ENCODE results near the gene DLGAP1. TPM values are rescaled to one million over a fixed set of nuclear protein-coding genes. Genes with fewer than 3 reads are reported as not detected.

The DLGAP1 gene
- total and polyA plus RNA-seq, 2 of the 8 experiments (the other 6 are each of a cell fraction or from before 2014, with no cell fraction given) = 11.8 to 16.9 TPM

GRCh38 chr18:3649135-3649632 lies 805.9 kb downstream of the DLGAP1 start:
- ChIA-PET CTCF (ENCODE audit: partially characterized antibody) (interaction anchor here (0.6 to 3.4 kb wide), 3 partner anchors 9 to 17 kb away, joined by 3 to 16 read pairs (median 4); no protein-coding TSS in a partner anchor), POLR2A (ENCODE audit: partially characterized antibody) (interaction anchor here (1.1 to 6.3 kb wide), 4 partner anchors 17 to 46 kb away, joined by 3 to 37 read pairs (median 3); no protein-coding TSS in a partner anchor)
- Histone ChIP-seq H3K79me2 (ENCODE audit: control insufficient read depth in 1 of 2, insufficient read depth in 2 of 2, low read length in 2 of 2) (no peaks in the 10 kb centered on the region), H3K9ac (replicated peaks in 1 of 4; ENCODE audit: extremely low read depth in 1 of 4, low read depth in 3 of 4, low read length in 3 of 4) (no peak overlapping the region), H3K56ac (replicated peaks; ENCODE audit: insufficient read length, low read depth, low read length) (no peak overlapping the region), H4K91ac (replicated peaks; ENCODE audit: insufficient read length, low read length) (no peak overlapping the region), H3K27me3 (replicated peaks in 1 of 4; ENCODE audit: control insufficient read depth in 3 of 4, extremely low read depth in 1 of 4, insufficient read depth in 3 of 4, low read length in 3 of 4) (no peaks in the 10 kb centered on the region), H4K5ac (ENCODE audit: insufficient read length, low read depth, low read length) (no peak overlapping the region), H3K18ac (ENCODE audit: extremely low read depth, low read length) (peak overlapping the region; percentile 71; the same call in 1 of the 2 replicates), H3K4me3 (ENCODE audit: extremely low read depth in 1 of 4, insufficient read depth in 2 of 4, low read depth in 3 of 4, low read length in 4 of 4) (no peak overlapping the region), H3K4me2 (ENCODE audit: insufficient read depth in 1 of 2, low read depth in 2 of 2, low read length in 2 of 2) (no peak overlapping the region), H2BK5ac (ENCODE audit: low read depth, low read length) (peak overlapping the region; percentile 50; the same call in 1 of the 2 replicates), H2BK20ac (ENCODE audit: low read length) (peak overlapping the region; percentile 80; the same call in 1 of the 2 replicates), H3K9me3 (ENCODE audit: insufficient read depth in 2 of 2, low read depth in 1 of 2, low read length in 1 of 2) (no peaks in the 10 kb centered on the region), H3K23ac (ENCODE audit: insufficient read length) (no peak overlapping the region), H3K27ac (ENCODE audit: low read depth, low read length) (no peak overlapping the region), H2BK12ac (ENCODE audit: low read depth, low read length) (peak overlapping the region; percentile 63; the same call in 1 of the 2 replicates), H2AFZ (ENCODE audit: low read length) (no peak overlapping the region), H2BK15ac (ENCODE audit: low read length) (peak overlapping the region; percentile 5; the same call in 1 of the 2 replicates), H3K4me1 (replicated peaks in 1 of 4; ENCODE audit: control insufficient read depth in 3 of 4, insufficient read depth in 4 of 4, low read length in 3 of 4) (peaks cover 0 to 8% (median 3%) of the 10 kb centered on the region in 4 experiments; a peak in 5 of 7 replicates), H3K4ac (replicated peaks; ENCODE audit: insufficient read length, low read depth, low read length) (no peak overlapping the region), H4K20me1 (replicated peaks in 1 of 2; ENCODE audit: control insufficient read depth in 1 of 2, insufficient read depth in 2 of 2, low read length in 2 of 2) (no peaks in the 10 kb centered on the region), H3K36me3 (ENCODE audit: control insufficient read depth in 2 of 4, insufficient read depth in 4 of 4, low read length in 3 of 4) (no peaks in the 10 kb centered on the region), H2AK5ac (ENCODE audit: low read depth, low read length) (peak overlapping the region; percentile 17; the same call in 1 of the 2 replicates), H3K14ac (ENCODE audit: insufficient read length) (no peak overlapping the region), H2BK120ac (replicated peaks; ENCODE audit: low read depth, low read length) (no peak overlapping the region), H4K8ac (ENCODE audit: extremely low read depth, insufficient read depth, low read length) (no peak overlapping the region), H3K79me1 (ENCODE audit: low read depth, low read length) (no peaks in the 10 kb centered on the region), H3K23me2 (ENCODE audit: low read depth, low read length) (no peaks in the 10 kb centered on the region)
- WGBS, 2 experiments (ENCODE audit: extremely low coverage in 1 of 2, insufficient coverage in 1 of 2, insufficient read length in 1 of 2, insufficient replicate concordance in 2 of 2, low coverage in 1 of 2, low lambda C conversion rate in 2 of 2, missing lambda C conversion rate in 1 of 2) = 84% methylated on average over 6 of the region's 6 CpGs; no CpG with 5 or more reads in 1 of the 2 experiments
- DNase-seq (ENCODE audit: low read depth in 1 of 2, low spot score in 2 of 2) = no peak
- FAIRE-seq = no peak
- no peak for TF ChIP-seq EGR1 (IDR thresholded peaks at IDR 0.05; ENCODE audit: borderline replicate concordance, low read depth, low read length)
- TF ChIP-seq ATF2 (IDR thresholded peaks at IDR 0.05; ENCODE audit: low read length) = no peak
- TF ChIP-seq SRF (IDR thresholded peaks at IDR 0.05; ENCODE audit: low read depth, low read length) = no peak
- no peak for TF ChIP-seq POLR2A (IDR thresholded peaks at IDR 0.05; ENCODE audit: control extremely low read depth in 1 of 2, low read depth in 2 of 2, low read length in 2 of 2)
- no peak for TF ChIP-seq HDAC2 (IDR thresholded peaks at IDR 0.05; ENCODE audit: borderline replicate concordance in 1 of 2, low read depth in 2 of 2, low read length in 2 of 2)
- no peak for TF ChIP-seq SP2 (IDR thresholded peaks at IDR 0.05; ENCODE audit: low read length)
- no peak for TF ChIP-seq RXRA (IDR thresholded peaks at IDR 0.05; ENCODE audit: insufficient read depth, low read depth, low read length)
- TF ChIP-seq SIRT6 (IDR thresholded peaks at IDR 0.05; ENCODE audit: low read length) = no peak
- no peak for TF ChIP-seq BACH1 (IDR thresholded peaks at IDR 0.05; ENCODE audit: low read length)
- TF ChIP-seq SP1 (IDR thresholded peaks at IDR 0.05; ENCODE audit: low read depth, low read length) = no peak
- TF ChIP-seq BRCA1 (IDR thresholded peaks at IDR 0.05; ENCODE audit: low read depth, low read length) = no peak
- no peak for TF ChIP-seq POU5F1 (IDR thresholded peaks at IDR 0.05; ENCODE audit: low read depth, low read length)
- TF ChIP-seq ZNF274 (IDR thresholded peaks at IDR 0.05; ENCODE audit: borderline replicate concordance, extremely low read depth, low read length) = no peak
